SKM-1 (cell line): ENCODE measurements around the gene PPP6R1.
A peak's percentile ranks its signal among the peaks of the same experiment; 100 is the strongest.

Experiments used
- DNase-seq: peaks from one replicate; lab custom pipeline; 2025; ENCODE audit not compliant: unreplicated experiment; lab: John Stamatoyannopoulos, UW

PPP6R1 gene, protein sequence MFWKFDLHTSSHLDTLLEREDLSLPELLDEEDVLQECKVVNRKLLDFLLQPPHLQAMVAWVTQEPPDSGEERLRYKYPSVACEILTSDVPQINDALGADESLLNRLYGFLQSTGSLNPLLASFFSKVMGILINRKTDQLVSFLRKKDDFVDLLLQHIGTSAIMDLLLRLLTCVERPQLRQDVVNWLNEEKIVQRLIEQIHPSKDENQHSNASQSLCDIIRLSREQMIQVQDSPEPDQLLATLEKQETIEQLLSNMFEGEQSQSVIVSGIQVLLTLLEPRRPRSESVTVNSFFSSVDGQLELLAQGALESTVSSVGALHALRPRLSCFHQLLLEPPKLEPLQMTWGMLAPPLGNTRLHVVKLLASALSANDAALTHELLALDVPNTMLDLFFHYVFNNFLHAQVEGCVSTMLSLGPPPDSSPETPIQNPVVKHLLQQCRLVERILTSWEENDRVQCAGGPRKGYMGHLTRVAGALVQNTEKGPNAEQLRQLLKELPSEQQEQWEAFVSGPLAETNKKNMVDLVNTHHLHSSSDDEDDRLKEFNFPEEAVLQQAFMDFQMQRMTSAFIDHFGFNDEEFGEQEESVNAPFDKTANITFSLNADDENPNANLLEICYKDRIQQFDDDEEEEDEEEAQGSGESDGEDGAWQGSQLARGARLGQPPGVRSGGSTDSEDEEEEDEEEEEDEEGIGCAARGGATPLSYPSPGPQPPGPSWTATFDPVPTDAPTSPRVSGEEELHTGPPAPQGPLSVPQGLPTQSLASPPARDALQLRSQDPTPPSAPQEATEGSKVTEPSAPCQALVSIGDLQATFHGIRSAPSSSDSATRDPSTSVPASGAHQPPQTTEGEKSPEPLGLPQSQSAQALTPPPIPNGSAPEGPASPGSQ

DNA sequence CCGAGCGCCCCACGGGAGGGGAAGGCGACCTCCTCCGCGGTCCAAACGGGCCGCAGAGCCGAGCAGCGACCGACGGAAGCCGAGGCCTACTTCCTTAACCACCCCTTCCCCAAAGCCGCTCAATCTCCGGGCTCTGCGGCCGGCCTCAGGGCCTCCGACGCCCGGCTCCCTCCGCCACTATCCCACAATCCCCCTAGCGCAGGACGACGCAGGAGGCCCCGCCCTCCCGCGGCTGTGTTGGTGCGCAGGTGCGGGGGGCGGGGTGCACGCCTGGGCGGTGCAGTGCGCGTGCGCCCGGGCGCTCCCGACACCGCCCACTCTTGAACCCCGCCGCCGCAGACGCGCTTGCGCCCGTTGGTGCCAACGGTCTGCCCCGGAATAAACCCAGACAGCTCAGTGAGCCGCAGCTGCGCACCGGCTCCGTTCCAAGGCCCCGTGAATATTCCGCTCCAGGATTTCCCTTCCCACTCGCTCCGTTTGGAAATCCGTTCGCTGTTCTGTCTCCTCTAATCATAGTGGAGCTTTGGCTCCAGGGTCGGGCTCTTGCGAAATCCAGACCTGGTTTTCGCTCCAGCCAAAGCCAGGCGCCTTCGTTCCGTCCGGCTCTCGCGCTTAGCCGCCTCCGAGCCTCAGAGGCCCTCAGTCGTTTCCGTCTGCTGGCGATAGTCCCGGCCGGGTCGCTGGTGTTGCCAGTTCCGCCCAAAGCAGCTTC lies at the start of gene PPP6R1:
PPP6R1 (minus strand) TSS at position 190 of the 712 bp plus-strand sequence. CDS start 11,914 bp downstream, outside the sequence.
- peak; percentile 78 for DNase-seq

DNA sequence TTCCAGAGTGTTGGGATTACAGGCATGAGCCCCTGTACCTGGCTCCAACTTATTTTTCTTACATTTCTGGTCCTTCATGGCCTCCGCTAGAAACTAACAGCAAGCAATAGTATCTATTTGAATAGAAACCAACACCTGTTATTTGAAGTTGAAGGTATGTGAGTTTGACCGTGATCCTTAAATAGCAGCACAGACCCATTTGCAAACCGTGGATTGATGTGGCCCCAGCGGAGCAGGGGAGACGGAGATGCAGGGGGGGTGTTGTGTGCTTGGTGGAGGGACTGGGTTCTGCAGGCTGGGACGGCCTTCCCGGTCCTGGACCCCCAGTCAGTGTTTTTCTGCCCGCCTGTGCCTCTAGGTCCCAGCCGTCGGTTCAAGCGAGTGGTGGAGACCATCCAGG lies 49.5 kb upstream of the PPP6R1 start:
- no peak for DNase-seq

DNA sequence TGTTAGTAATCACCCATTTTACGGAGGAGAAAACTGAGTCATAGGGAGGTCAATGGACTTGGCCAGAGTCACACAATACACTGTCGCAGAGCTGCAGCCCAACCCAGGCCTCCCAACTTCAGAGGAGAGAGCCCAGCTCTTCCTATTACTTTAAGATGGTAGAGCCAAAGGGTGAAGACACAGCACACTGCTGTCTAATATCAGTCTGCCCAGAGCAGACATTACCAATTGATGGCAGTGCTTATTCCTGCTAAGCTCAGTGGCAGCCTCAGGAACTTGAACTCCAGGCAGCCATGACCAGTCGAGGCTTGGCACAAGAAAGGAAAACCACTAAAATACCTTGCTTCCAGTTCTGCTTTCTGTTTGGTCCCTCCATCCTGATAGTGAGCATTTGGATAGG lies 47.9 kb upstream of the PPP6R1 start:
- DNase-seq = no peak

DNA sequence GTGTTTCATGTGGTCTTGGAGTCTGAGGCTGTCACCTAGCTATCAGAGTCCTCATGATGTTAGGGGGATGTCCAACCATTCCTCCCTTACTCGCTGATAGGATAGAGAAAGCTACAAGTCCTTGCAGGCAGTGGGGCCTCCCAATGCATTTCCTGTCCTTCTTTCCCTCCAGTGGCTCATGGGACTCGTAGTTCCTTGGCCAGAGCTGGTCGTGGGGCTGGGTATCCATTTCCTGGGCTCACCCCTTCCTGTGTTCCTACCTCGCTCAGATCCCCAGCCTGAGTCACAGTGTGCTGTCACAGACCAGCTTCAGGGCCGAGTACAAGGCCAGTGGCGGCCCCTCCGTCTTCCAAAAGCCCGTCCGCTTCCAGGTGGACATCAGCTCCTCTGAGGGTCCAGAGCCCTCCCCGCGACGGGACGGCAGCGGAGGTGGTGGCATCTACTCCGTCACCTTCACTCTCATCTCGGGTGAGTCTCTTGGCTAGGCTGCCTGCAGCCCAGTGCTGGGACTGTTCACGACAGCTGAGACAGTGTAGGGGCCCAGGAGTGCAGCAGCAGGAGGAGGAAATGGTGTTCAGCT lies 47.3 kb upstream of the PPP6R1 start:
- no peak for DNase-seq

DNA sequence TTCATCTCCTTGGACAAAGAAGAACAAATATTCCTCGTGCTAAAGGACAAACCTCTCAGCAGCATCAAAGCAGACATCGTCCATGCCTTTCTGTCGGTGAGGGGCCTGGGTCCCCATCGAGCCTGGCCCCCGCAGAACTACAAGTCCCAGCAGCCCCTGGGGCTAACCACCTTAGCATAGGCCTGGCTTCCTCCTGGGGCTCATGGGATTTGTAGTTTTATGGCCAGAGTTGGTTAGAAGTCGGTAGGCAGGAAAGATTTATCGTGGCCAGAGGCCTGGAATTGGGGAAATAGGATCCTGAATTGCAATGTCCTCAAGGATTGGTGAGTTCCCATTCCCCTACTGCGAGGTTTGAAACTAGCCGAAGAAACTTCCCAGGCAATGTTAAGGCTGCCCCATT lies 46.7 kb upstream of the PPP6R1 start:
- no peak for DNase-seq

DNA sequence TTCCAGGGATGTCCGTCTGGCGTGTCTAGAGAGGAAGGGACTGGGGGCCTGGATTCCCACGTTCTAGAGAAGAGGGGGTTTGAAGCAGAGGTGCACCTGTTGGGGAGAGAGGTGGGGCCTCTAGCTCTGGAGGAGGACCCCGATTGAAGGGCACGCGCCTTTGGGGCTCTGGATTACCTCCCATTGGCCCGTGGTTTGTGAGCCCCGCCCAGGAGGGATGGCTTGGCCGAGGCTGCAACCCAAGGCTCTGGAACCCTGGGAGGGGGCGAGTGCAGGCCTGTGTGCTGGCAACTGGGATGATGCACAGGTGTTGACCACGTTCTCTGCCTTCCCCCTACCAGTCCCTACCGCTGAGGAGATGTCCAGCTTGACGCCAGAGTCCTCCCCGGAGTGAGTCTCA lies 46.2 kb upstream of the PPP6R1 start:
- DNase-seq = no peak

DNA sequence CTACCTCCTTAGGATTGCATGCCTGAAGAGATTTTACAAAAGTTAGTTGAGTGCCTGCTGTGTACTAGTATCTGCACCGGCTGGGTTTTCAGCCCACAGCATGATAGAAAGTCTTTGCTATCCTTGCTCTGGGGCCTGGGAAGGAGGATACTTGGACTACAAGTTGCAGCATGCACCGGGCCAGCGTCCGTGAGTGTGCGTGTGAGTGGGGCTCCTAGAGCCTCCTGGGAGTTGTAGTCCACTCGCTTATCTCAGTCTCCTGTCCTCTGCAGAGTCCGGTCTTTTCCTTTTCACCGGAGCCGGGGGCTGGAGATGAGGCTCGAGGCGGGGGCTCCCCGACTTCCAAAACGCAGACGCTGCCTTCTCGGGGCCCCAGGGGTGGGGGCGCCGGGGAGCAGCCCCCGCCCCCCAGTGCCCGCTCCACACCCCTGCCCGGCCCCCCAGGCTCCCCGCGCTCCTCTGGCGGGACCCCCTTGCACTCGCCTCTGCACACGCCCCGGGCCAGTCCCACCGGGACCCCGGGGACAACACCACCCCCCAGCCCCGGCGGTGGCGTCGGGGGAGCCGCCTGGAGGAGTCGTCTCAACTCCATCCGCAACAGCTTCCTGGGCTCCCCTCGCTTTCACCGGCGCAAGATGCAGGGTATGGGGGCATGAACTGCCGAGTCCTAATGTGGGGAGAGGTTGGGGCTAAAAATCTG lies 45.6 kb upstream of the PPP6R1 start:
- DNase-seq = no peak

DNA sequence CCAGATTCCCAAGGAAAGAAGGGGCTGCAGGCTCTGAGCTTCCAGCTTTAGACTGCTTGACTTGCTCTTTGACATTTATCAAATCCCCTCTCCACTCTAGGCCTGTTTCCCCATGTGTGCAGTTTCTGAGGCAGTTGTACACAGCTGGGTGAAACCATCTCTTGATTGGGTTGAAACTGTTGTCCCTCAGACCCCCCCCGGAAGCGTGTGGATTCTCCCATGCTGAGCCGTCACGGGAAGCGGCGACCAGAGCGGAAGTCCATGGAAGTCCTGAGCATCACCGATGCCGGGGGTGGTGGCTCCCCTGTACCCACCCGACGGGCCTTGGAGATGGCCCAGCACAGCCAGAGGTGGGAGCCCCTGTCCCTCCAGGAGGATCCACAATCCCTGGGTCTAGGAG lies 44.7 kb upstream of the PPP6R1 start:
- no peak for DNase-seq

DNA sequence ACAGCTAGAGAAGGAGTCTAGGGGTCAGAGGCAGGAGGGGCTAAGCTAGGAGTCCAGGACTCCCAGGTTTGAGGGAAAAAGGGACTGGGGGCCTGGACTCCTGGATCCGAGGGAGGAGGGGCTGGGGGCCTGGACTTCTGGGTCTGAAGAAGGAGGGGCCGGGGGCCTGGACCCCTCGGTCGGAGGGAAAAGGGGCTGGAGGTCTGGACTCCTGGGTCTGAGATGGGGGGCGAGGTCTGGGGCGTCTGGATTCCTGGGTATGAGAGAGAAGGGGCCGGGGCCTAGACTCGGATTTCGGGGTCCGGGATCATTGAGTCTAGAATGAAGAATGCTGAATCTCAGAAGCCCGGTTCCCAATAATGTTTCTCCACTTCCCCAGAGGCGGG lies 43.5 kb upstream of the PPP6R1 start:
- DNase-seq = no peak

DNA sequence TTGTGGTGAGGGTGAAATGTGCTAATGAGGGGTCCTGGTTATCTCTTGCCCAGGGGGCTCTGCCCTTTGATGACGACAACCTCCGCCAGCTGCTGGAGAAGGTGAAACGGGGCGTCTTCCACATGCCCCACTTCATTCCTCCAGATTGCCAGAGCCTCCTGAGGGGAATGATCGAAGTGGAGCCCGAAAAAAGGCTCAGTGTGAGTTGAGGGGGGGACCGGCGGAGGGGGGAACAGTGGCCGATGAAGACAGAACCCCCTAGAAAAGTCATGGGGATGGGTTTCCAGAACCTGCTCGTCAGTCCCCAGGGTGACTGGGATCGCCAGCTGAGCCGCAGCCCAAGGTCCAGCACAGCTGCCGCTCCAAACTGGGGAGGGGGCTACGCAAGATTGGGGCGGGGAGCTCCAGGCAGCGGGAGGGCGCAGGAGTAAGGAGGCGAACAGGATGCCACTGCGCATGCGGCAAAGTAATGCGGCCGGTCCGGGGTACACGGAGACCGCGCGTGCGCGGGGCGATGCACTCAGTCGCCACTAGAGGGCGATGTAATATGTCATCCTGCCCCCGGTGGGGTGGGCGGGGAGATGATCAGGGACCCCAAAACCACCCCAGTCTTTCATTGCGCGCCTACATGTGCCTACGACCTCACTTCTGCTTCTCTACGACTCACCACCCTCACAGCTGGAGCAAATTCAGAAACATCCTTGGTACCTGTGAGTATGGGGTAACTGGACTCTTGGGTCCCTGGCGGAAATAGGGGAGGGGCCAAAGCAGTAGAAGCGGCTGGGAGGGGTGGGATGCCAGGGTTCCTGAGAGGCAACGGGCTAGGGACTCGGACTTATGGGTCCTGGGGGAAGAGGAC lies 42.9 kb upstream of the PPP6R1 start:
- DNase-seq = peak; percentile 20

DNA sequence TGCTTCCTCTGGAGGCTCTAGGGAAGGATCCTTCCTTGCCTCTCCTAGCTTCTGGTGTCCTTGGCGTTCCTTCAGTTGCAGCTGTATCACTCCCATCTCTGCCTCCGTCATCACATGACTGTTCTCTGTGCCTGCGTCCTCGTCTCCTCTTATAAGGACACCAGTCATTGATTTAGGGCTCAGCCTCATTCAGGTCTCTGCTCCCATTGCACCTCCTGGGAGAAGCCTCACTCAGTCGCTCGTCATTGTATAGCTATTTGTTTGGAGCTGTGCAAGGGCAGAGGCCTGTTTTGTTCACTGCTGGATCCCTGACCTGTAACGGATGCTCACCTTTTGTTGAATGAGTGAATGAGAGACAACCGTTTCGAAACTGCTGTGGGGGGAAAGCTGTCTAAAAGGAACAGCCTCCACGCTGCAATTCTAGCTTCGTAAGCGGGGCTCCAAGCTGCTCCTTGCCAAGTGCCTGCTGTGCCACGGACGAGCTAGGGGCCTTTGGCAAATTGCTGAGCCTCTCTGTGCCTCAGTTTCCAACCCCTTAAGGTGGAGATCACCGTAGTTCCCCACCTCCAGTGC lies 42.2 kb upstream of the PPP6R1 start:
- DNase-seq = no peak

DNA sequence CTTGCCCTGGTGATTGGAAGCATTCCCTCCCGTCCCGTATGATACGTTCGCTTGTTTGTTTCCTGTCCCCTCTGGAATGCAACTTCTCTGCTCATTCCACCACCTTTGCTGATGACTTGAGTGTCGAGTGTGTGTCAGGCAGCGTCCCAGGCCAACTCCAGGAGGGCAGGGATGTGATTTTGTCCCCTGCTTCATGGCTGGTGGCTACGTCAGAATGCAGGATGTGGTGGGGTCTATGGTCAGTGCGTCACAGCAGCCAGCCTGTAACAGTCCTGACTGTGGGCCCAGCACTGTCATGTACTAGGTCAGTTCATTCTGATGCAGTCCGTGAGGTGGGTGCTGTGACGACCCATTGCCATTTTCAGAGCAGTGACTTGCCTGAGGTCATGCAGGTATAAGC lies 41.2 kb upstream of the PPP6R1 start:
- DNase-seq = no peak

DNA sequence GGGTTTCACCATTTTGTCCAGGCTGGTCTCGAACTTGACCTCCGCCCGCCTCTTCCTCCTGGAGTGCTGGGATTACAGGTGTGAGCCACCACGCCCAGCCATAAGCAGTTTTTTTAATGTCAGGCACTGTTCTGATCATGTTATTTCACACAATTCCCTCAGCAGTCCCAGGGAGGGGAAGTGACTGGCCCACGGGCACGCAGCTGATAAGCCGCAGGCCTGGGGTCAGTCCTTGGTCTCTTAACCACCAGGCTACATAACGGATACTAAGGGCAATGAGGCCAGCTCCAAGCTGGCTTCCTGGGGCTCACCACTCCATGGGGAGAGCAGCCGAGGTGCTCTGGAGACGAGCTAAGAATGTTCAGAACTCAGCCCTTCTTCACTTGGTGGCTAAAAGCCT lies 38.5 kb upstream of the PPP6R1 start:
- DNase-seq = no peak

DNA sequence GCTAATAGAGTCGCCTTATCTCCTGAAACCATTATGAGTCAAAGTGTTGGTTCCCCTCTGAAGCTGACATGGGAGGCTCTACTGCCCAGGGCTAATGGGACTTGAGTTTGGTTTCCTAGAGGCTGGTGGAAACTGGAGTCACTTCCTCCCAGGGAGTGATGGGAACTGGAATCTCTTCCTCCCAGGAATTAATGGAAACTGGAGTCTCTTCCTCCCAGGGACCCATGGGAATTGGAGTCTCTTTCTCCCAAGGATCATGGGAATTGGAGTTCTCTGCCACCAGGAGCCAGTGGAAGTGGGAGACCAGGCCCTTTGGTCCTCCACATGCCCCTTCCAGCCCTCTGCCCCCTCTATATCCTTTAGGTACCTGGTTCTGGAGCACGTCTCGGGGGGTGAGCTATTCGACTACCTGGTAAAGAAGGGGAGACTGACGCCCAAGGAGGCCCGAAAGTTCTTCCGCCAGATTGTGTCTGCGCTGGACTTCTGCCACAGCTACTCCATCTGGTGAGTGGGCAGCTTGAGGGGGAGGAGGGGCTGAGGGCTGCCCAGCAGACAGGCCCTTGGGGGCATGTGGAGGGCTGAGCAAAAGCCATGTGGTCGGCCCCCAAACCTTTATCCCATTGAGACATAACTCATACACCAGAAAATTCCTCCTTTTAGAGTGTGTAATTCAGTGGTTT lies 30.4 kb upstream of the PPP6R1 start:
- DNase-seq = no peak

DNA sequence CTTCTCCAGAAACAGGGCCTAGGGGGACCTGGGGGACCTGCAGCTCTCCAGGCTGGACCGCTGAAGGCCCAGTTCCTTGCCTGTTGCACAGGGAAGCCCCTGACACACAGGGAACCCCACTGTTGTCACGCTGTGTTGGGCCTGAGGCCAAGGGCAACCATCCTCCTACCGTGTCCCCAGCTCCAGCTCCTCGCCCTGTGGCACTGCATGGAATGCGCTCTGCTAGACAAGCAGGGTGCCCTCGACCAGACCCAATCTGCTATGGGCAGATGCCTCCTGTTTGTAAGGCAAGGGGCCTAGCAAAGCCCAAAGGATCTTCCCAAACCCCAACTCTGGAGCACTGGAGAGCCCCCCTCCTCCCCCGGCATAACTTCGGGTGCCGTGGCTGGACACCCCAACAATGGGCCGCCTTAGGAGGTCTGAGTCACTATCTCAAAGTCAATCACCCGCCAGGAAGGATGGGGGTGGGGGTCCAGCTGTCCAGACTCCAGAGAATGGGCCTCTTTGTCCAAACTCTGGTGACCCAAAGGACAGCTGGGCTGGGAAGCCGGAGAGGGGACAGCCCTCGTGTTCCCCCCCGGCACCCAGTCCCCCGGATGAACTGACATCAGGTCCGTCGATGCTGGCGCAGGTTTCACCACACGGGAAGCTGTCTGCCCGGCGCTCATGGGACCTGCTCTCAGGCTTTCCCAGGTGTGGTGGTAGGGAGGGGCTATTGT lies 28.7 kb upstream of the PPP6R1 start:
- DNase-seq = no peak

DNA sequence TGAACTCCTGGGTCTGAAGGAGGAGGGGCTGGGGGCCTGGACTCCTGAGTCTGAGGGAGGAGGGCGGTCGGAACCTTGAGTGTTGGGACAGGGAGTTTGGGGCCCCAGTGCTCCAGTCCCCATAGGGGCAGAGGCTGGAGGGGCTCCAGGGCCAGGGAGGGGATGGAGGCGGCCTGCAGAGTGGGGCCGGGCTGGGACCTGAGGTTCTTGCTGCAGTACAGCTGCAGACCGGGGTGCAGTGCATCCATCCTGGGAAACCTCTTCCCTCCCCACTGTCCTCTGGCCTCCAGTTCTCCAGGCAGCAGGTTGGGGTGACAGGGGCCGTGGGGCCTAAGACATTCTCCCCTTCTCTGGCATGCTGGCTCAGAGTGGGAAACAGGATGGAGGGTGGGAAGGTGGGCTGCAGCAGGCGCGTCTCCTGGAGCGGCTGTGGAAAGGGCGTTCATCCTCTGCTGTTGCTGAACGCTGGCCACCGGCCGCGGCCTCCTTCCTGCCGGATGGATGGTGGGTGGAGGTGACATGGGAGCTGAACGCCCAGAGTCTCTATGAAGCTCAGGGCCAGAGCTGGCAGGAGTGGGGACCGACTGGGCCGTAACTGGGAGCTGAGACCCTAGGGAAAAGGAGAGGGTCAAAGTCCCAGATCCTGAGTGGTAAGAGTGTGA lies 26.5 kb upstream of the PPP6R1 start:
- no peak for DNase-seq

DNA sequence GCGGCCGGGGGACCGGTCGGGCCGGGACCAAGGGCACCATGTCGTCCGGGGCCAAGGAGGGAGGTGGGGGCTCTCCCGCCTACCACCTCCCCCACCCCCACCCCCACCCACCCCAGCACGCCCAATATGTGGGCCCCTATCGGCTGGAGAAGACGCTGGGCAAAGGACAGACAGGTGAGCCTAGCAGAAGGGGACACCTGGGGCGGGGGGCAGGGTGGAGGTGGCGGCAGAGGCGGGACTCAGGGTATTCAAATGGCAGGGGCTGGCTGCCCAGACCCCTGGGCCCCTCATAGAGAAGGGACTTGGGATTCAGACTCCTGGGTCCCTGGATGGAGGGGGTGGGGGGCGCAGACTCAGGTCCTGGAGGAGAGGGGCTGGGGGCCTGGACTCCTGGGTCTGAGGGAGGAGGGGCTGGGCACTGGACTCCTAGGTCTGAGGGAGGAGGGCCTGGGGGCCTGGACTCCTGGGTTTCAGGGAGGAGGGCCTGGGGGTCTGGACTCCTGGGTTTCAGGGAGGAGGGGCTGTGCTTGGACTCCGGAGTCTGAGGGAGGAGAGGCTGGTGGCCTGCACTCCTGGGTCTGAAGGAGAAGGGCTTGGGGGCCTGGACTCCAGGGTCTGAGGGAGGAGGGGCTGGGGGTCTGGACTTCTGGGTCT lies 25.7 kb upstream of the PPP6R1 start:
- no peak for DNase-seq
